MM.1S (cell line): ENCODE measurements around the gene MYO16.

Experiments used
- CTCF ChIP-seq: fragments of 300-600 bp; sonication (generic); IDR thresholded peaks from 2 replicates; pipeline ENCODE4 v1.5.1; 2016; ENCODE audit warnings: antibody characterized with exemption, low read length, mixed read lengths
- EZH2 ChIP-seq: fragments of 300-600 bp; sonication (generic); optimal IDR thresholded peaks from 2 replicates; pipeline ENCODE3; 2017; ENCODE audit warnings: low read depth, mild to moderate bottlenecking, antibody characterized with exemption, low read length, mixed read lengths
- EZH2phosphoT487 ChIP-seq: fragments of 300-600 bp; sonication (generic); IDR thresholded peaks from 2 replicates; pipeline ENCODE4 v1.6.1; 2018; ENCODE audit warnings: antibody characterized with exemption, low read length

GRCh38 chr13:109231888-109232287 lies 602.5 kb downstream of the MYO16 start:
- TF ChIP-seq EZH2 (no peak), CTCF (no peak), EZH2phosphoT487 (no peak)
